Activated CD4-positive, alpha-beta T cell treated with anti-CD3 and anti-CD28 coated beads, Interleukin-2, amount 50 U/mL, for 4 hours (primary cell): ENCODE results near the gene NSD1.
"Not testable (repeated sequence)": the region's sequence is repeated elsewhere in the genome, so short reads cannot be mapped to it uniquely, and the experiment has no call there.

ENCODE experiments used
- DNase-seq, 2 experiments: peaks; one replicate each; pipeline ENCODE4 v3.0.0-alpha.2; 2020

NSD1 gene

GRCh38 chr5:177131352-177132135 is 2.0 kb upstream of the NSD1 start:
- DNase-seq = no peak

- DNase-seq = no peak
These were observed 1.2 kb upstream of the NSD1 start for GRCh38 chr5:177132136-177133095.

- peak; percentile 13 to 18 for DNase-seq
These were observed 502 bp downstream of the NSD1 start for GRCh38 chr5:177133853-177134696.

GRCh38 chr5:177134697-177135225 is 1.2 kb downstream of the NSD1 start:
- no peak for DNase-seq

GRCh38 chr5:177140312-177140711 is 6.7 kb downstream of the NSD1 start:
- DNase-seq = no peak

GRCh38 chr5:177141496-177141895 is 7.9 kb downstream of the NSD1 start:
- DNase-seq = no peak

GRCh38 chr5:177142098-177142611 is 8.6 kb downstream of the NSD1 start:
- DNase-seq = no peak

GRCh38 chr5:177142778-177143177 is 9.2 kb downstream of the NSD1 start:
- no peak for DNase-seq

- no peak for DNase-seq
These were observed 13.5 kb downstream of the NSD1 start for GRCh38 chr5:177146891-177147638.

- not testable (repeated sequence) for DNase-seq
These were observed 16.5 kb downstream of the NSD1 start for GRCh38 chr5:177150061-177150460.

- DNase-seq = no peak
These were observed 20.6 kb downstream of the NSD1 start for GRCh38 chr5:177154003-177154643.

- DNase-seq = no peak
These were observed 28.8 kb downstream of the NSD1 start for GRCh38 chr5:177162379-177162778.

GRCh38 chr5:177163500-177163899 is 29.9 kb downstream of the NSD1 start:
- DNase-seq = no peak

GRCh38 chr5:177169271-177169670 is 35.7 kb downstream of the NSD1 start:
- DNase-seq = no peak

- DNase-seq = no peak
These were observed 38.4 kb downstream of the NSD1 start for GRCh38 chr5:177171961-177172360.

- DNase-seq = no peak
These were observed 41.8 kb downstream of the NSD1 start for GRCh38 chr5:177175336-177175735.

- DNase-seq = no peak
These were observed 42.7 kb downstream of the NSD1 start for GRCh38 chr5:177176175-177176711.

- not testable (repeated sequence) for DNase-seq
These were observed 44.4 kb downstream of the NSD1 start for GRCh38 chr5:177177847-177178437.

- DNase-seq = no peak
These were observed 45.2 kb downstream of the NSD1 start for GRCh38 chr5:177178733-177179304.

GRCh38 chr5:177179431-177179830 is 45.9 kb downstream of the NSD1 start:
- no peak for DNase-seq
